Iris pigment epithelial cell (primary cell): ENCODE data around the gene GBX1.
A peak's percentile ranks its signal among the peaks of the same experiment; 100 is the strongest.

ENCODE experiments used
- DNase-seq: peaks from one replicate; pipeline ENCODE4 v3.0.0-alpha.2; 2011; ENCODE audit warnings: low read depth

Gene GBX1

GRCh38 chr7:151114151-151115090 is 53.1 kb downstream of the GBX1 start:
- DNase-seq: peak; percentile 36

GRCh38 chr7:151113344-151114150 is 53.9 kb downstream of the GBX1 start:
- peak; percentile 89 for DNase-seq

GRCh38 chr7:151110941-151111645 is 56.4 kb downstream of the GBX1 start:
- DNase-seq: peak; percentile 67

- no peak for DNase-seq
Measured at GRCh38 chr7:151110236-151110940, 57.1 kb downstream of the GBX1 start.

- peak; percentile 51 for DNase-seq
Measured at GRCh38 chr7:151109094-151110048, 58.1 kb downstream of the GBX1 start.

- no peak for DNase-seq
Measured at GRCh38 chr7:151107882-151108281, 59.6 kb downstream of the GBX1 start.

- DNase-seq: peak; percentile 92
Measured at GRCh38 chr7:151104411-151105235, 62.9 kb downstream of the GBX1 start.

GRCh38 chr7:151103973-151104372 is 63.5 kb downstream of the GBX1 start:
- DNase-seq: no peak

- DNase-seq: no peak
Measured at GRCh38 chr7:151102991-151103390, 64.5 kb downstream of the GBX1 start.

- no peak for DNase-seq
Measured at GRCh38 chr7:151101621-151102396, 65.7 kb downstream of the GBX1 start.

GRCh38 chr7:151100921-151101320 is 66.6 kb downstream of the GBX1 start:
- no peak for DNase-seq

- DNase-seq: no peak
Measured at GRCh38 chr7:151099486-151100211, 67.8 kb downstream of the GBX1 start.
